AG08396 (cell line): ENCODE data around the gene PRKCE.
"Not testable (repeated sequence)": the region's sequence is repeated elsewhere in the genome, so short reads cannot be mapped to it uniquely, and the experiment has no call there.

Experiments
- DNase-seq: peaks from one replicate; pipeline ENCODE4 v3.0.0; 2012; ENCODE audit warnings: low spot score, mixed read lengths

The PRKCE gene

GRCh38 chr2:45909677-45910191 is 258.3 kb downstream of the PRKCE start:
- DNase-seq, result no peak

- DNase-seq, result no peak
These were observed 259.1 kb downstream of the PRKCE start for GRCh38 chr2:45910473-45911060.

GRCh38 chr2:45911538-45911937 is 260.1 kb downstream of the PRKCE start:
- no peak for DNase-seq

- DNase-seq, result no peak
These were observed 260.6 kb downstream of the PRKCE start for GRCh38 chr2:45912109-45912508.

DNA sequence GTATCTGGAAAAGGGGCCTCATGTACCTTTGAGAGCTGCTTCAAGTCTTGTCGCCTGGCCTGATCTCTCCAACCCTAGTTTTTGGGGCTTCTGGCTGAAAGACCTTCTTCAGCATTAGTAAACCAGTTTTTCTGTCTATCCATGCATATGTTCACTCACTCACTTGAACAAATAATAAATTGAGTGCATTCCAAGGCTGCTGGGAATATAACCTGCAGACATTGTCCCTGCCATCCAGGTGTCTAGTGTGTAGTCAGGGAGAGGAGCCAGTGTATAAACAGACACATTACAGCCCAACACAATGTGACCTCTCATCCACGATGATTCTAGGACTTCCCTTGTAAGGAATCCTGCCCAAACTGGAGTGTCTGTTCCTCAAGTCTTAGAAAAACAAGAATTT is 262.1 kb downstream of the PRKCE start:
- DNase-seq, result no peak

GRCh38 chr2:45915523-45915922 is 264.0 kb downstream of the PRKCE start:
- no peak for DNase-seq

DNA sequence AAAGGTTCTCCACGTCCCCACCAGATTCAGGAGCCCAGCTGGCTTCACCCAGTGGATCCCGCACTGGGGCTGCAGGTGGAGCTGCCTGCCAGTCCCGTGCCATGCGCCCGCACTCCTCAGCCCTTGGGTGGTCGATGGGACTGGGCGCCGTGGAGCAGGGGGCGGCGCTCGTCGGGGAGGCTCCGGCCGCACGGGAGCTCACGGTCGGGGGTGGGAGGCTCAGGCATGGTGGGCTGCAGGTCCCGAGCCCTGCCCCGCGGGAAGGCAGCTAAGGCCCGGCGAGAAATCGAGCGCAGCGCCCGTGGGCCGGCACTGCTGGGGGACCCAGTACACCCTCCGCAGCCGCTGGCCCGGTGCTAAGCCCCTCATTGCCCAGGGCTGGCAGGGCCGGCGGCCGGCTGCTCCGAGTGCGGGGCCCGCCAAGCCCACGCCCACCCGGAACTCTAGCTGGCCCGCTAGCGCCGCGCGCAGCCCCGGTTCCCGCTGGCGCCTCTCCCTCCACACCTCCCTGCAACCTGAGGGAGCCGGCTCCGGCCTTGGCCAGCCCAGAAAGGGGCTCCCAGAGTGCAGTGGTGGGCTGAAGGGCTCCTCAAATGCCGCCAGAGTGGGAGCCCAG is 266.2 kb downstream of the PRKCE start:
- DNase-seq, result not testable (repeated sequence)

DNA sequence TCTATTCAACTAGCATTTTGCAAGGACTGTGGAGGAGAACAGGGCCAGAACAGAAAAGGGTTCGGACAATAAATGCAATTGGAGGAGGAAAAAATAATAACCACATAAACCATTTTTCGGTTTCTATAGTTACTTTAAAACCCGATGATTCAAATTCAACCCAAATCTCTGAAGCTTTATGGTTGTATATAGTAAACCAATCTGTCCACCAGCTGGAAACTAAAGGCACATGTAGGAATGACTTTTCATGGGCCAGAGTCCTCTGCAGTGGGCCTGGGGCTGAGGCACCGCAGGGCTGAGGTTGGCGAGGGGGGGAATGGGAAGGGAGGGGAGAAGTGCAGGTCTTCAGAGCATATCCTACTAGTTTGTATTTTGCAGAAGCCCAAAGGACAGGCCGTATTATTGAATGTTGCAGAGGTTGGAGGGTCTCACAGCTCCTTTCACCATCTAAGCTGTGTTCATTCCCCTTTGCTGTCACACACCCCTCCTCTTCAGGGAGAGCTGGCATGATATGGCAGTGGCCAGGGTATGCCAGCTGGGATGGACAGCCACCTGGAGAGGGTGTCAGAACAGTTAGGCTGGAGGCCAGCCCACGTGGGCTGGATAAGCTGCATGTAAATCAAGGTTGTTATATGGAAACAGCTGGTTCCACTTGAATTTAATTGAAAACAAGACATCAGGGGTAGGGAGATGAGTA is 267.1 kb downstream of the PRKCE start:
- DNase-seq, result no peak

DNA sequence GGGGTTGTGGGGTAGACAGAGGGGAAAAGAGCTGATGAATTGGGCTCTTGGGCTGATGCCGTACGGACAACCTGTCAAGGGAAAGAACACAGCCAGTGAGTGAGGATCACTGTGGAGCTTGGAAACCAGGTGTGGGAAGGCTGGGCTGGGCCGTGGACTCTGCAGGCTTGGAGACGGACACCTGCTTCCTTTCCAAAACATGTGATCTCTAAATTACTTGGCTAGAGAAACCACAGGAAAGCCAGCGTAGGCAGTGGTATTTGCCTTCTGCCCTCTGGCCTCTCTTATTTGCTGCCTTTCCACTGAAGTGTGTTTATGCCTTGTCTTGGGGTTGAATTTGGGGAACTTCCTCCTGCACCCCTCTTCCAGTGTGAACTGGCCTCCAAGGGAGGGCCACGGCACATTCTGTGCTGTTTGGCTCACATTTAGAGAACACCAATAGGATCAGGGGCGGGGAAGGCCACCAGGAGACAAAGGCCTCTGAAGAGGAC is 267.7 kb downstream of the PRKCE start:
- no peak for DNase-seq

DNA sequence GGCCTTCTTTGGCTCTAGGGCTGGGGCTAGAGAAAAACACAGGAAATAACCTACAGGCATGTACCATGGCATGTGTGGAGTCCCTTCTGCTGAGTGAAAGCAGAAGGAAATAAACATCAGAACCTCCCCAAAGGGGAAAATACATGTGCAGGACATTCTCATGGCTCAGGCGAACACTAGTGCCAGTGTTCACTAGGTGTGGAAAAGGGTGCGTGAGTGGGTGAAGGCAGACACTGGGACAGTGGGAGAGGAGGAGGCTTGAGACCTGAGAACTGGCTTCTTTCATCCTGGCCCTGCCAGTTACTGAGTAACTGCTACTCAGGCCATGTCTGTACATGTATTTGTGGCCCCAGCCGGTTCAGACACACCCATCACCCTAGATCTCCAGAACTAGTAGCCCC is 268.2 kb downstream of the PRKCE start:
- DNase-seq, result no peak

- no peak for DNase-seq
These were observed 270.4 kb downstream of the PRKCE start for GRCh38 chr2:45921921-45922320.

DNA sequence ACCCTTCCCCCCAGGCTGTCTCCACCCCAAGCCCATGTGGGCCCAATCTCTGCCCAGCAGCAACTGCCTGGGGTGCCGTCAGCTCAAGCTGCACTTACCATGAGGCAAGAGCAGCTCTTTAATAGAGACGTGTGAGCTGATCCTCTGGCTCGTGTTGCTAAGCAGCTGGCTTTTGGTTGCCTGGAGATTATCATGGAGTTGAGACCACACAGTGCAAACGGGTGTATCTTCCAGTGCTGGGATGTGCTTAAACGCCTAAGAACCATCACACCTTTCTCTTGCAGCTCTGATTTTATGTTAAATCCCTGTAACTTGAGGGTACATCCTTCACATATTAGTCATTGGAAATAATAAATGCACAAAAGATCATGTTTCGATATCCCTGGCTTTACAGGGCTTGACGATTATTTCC is 271.1 kb downstream of the PRKCE start:
- peak; percentile 54 for DNase-seq

DNA sequence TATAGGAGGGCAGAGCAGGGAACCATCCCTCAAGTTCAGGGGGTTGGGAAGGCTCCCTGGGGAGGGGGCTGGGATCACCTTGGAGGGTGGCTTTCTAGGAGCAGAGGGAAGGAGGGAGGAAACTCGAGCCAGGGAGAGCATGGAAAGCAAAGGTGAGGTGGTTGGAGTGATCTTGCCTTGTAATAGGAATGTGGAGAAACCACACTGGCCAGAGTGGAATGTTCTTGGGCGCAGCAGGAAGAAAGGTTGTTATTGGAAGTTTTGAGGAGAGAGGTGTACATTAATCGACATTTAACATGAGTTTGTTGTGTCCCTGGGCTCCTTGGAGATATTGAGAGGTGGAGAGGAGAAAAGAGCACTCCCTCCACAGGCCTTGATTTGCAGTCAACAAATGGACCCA is 272.2 kb downstream of the PRKCE start:
- DNase-seq, result no peak

- no peak for DNase-seq
These were observed 273.6 kb downstream of the PRKCE start for GRCh38 chr2:45925026-45925425.

GRCh38 chr2:45925636-45926366 is 274.3 kb downstream of the PRKCE start:
- DNase-seq, result no peak

DNA sequence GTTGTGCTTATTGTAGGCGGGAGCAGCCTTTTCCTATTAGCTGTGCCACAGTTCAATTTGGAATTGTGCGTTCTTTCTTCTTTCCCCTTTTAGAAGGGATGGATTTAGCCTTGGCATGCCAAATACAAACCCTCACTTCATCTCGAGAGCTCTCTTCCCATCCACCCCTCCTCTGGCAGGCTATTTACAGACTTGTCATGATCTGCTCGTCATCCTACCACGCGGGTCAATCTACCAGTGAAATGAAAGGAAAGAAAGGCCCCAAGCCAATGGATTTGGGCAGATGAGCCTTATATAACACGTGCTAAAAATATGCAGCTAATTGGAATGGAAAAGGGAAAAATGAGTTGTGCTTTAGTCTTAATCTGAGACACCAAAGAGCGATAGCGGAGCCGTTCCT is 277.5 kb downstream of the PRKCE start:
- no peak for DNase-seq

- no peak for DNase-seq
These were observed 278.4 kb downstream of the PRKCE start for GRCh38 chr2:45929674-45930395.

GRCh38 chr2:45930396-45930792 is 278.9 kb downstream of the PRKCE start:
- peak; percentile 38 for DNase-seq

- no peak for DNase-seq
These were observed 281.0 kb downstream of the PRKCE start for GRCh38 chr2:45932278-45932975.

GRCh38 chr2:45935791-45936622 is 284.5 kb downstream of the PRKCE start:
- peak; percentile 89 for DNase-seq
